Colonic mucosa (tissue), 4 donors: ENCODE results near the gene TFB1M. TPM values are rescaled to one million over a fixed set of nuclear protein-coding genes. Genes with fewer than 3 reads are reported as not detected.
"Not testable (repeated sequence)": the region's sequence is repeated elsewhere in the genome, so short reads cannot be mapped to it uniquely, and the experiment has no call there.

Experiments
- DNase-seq: peaks from one replicate; pipeline ENCODE4 v3.0.0-alpha.2; 2020
- H3K27ac ChIP-seq: fragments of 200-600 bp; one replicate; pipeline ENCODE4 v1.8.0; 2021
- H3K27me3 ChIP-seq: fragments of 200-600 bp; one replicate; pipeline ENCODE4 v1.8.0; 2021
- H3K36me3 ChIP-seq: fragments of 200-600 bp; one replicate; pipeline ENCODE4 v1.8.0; 2021
- H3K4me1 ChIP-seq: fragments of 200-600 bp; one replicate; pipeline ENCODE4 v1.8.0; 2021; ENCODE audit warnings: mild to moderate bottlenecking
- H3K4me3 ChIP-seq: fragments of 200-600 bp; one replicate; pipeline ENCODE4 v1.8.0; 2021
- H3K9ac ChIP-seq, 2 donors: one replicate each; pipeline ENCODE4 v1.7.0; 2013; ENCODE audit warnings: control low read depth in 2 of 2, low read depth in 2 of 2, low read length in 2 of 2
- H3K9me3 ChIP-seq: fragments of 200-600 bp; one replicate; pipeline ENCODE4 v1.8.0; 2021
- CTCF ChIP-seq: fragments of 200-600 bp; IDR thresholded peaks from one replicate; pipeline ENCODE4 v1.8.0; 2022; ENCODE audit warnings: antibody characterized with exemption, mild to moderate bottlenecking
- intact Hi-C: fragments of 100-400 bp; cut with DNase I; formaldehyde crosslinking; loops from one replicate; pipeline ENCODE4 v1.14.1; 2022
- total RNA-seq, 2 donors: library from RNA; stranded (reverse); fragmentation: NEBNext Ultra II Directional in 1 of 2; extraction: Animal tissue kit (Norgen Biotek cat#: 25700) in 1 of 2; gene quantifications; one replicate each; pipeline ENCODE4 v1.2.1, GENCODE V29; 2021
- donor health status: healthy.
- donor health status: DM: no; HTN: no; CAD: no.
- donor health status: DM: no; HTN: no; CAD: no.

The TFB1M gene
- total RNA-seq, 2 donors from 2014 or later = 17.8 to 27.9 TPM

GRCh38 chr6:155344341-155345006 is 30.2 kb upstream of the TFB1M start:
- intact Hi-C loops = no loop called here
- no peak for TF ChIP-seq CTCF
- H3K4me1 ChIP-seq = no peaks in the 10 kb centered on the region

GRCh38 chr6:155341130-155341828 is 27.0 kb upstream of the TFB1M start:
- TF ChIP-seq CTCF = no peak
- no peak overlapping the region for H3K27ac ChIP-seq
- DNase-seq = no peak
- H3K4me1 ChIP-seq = no peaks in the 10 kb centered on the region
- H3K9me3 ChIP-seq = no peaks in the 10 kb centered on the region
- no peaks in the 10 kb centered on the region for H3K27me3 ChIP-seq
- H3K36me3 ChIP-seq = no peaks in the 10 kb centered on the region
- intact Hi-C loops = no loop called here
- no peak overlapping the region for H3K9ac ChIP-seq
- H3K4me3 ChIP-seq = no peak overlapping the region

More at GRCh38 chr6:155344341-155345006, 30.2 kb upstream of the TFB1M start:
- Histone ChIP-seq H3K9ac (no peak overlapping the region), H3K4me3 (no peak overlapping the region), H3K27me3 (no peaks in the 10 kb centered on the region), H3K27ac (no peak overlapping the region), H3K36me3 (no peaks in the 10 kb centered on the region), H3K9me3 (no peaks in the 10 kb centered on the region)
- DNase-seq = no peak

- TF ChIP-seq CTCF = no peak
- DNase-seq = no peak
- Histone ChIP-seq H3K27ac (no peak overlapping the region), H3K4me1 (no peaks in the 10 kb centered on the region), H3K36me3 (no peaks in the 10 kb centered on the region), H3K9me3 (no peaks in the 10 kb centered on the region), H3K4me3 (no peak overlapping the region), H3K9ac (no peak overlapping the region), H3K27me3 (no peaks in the 10 kb centered on the region)
- intact Hi-C loops = no loop called here
Observed at GRCh38 chr6:155340464-155341129, 26.3 kb upstream of the TFB1M start.

GRCh38 chr6:155339929-155340328 is 25.6 kb upstream of the TFB1M start:
- H3K4me1 ChIP-seq, H3K36me3 ChIP-seq: not testable (repeated sequence)

GRCh38 chr6:155338237-155338636 is 24.0 kb upstream of the TFB1M start:
- H3K9ac ChIP-seq, DNase-seq, H3K27me3 ChIP-seq, H3K9me3 ChIP-seq, H3K27ac ChIP-seq, intact Hi-C loops, H3K4me1 ChIP-seq, H3K36me3 ChIP-seq, H3K4me3 ChIP-seq: not testable (repeated sequence)

More at GRCh38 chr6:155339929-155340328, 25.6 kb upstream of the TFB1M start:
- H3K27me3 ChIP-seq, H3K9ac ChIP-seq, H3K4me3 ChIP-seq, H3K27ac ChIP-seq, intact Hi-C loops, DNase-seq, H3K9me3 ChIP-seq: not testable (repeated sequence)

GRCh38 chr6:155335265-155335664 is 21.0 kb upstream of the TFB1M start:
- Histone ChIP-seq H3K36me3 (no peaks in the 10 kb centered on the region), H3K27ac (no peak overlapping the region), H3K27me3 (no peaks in the 10 kb centered on the region), H3K4me1 (no peaks in the 10 kb centered on the region), H3K9ac (no peak overlapping the region), H3K9me3 (no peaks in the 10 kb centered on the region), H3K4me3 (no peak overlapping the region)
- intact Hi-C loops = no loop called here
- TF ChIP-seq CTCF = no peak
- no peak for DNase-seq

- H3K9me3 ChIP-seq, intact Hi-C loops, H3K27me3 ChIP-seq, H3K4me3 ChIP-seq, H3K27ac ChIP-seq, H3K4me1 ChIP-seq, H3K9ac ChIP-seq, DNase-seq, H3K36me3 ChIP-seq: not testable (repeated sequence)
Observed at GRCh38 chr6:155334073-155334472, 19.8 kb upstream of the TFB1M start.
